ENCODE data around the gene IFT88.

Gene IFT88

DNA sequence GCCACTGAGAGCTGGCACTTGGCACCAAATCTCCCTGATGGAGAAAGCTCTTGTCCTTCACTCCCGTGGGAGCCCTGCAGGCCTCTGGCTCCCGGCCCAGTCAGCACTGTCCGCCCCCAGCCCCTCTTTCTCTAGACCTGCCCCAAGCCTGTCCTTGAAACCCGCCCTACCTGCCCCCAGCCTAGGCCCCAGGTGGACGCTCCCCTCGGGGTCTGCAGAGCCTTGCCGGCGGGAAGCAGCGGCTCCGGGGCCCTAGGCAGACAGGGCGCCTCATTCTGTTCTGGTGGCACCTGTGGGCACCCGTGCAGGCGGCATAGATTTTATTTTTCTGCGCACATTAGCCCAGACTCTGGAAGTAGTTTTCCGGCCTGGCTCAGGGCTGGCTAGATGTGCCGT lies 154.1 kb downstream of the IFT88 start:
- ChIA-PET CTCF (no interaction called here), POLR2A (no interaction called here)
- Histone ChIP-seq H3K4me1 (ENCODE audit: control insufficient read depth, insufficient read depth, low read length) (peaks cover 6% of the 10 kb centered on the region), H3K36me3 (ENCODE audit: control insufficient read depth in 2 of 2, insufficient read depth in 1 of 2, low read length in 2 of 2) (no peaks in the 10 kb centered on the region), H3K9me3 (ENCODE audit: control insufficient read depth, insufficient read depth, low read depth, low read length) (no peaks in the 10 kb centered on the region), H3K4me3 (ENCODE audit: low read depth, low read length) (no peak overlapping the region), H3K27ac (ENCODE audit: extremely low read depth, low read depth, low read length) (no peak overlapping the region)
- TF ChIP-seq ZNF335 (tag by site-specific recombination; conservative IDR thresholded peaks at IDR 0.05): no peak
- TF ChIP-seq ZNF658 (tag by site-specific recombination; IDR thresholded peaks at IDR 0.05): no peak
- TF ChIP-seq ZNF302 (tag by site-specific recombination; IDR thresholded peaks at IDR 0.05; ENCODE audit: low read depth): no peak
- TF ChIP-seq, protein P1, sequence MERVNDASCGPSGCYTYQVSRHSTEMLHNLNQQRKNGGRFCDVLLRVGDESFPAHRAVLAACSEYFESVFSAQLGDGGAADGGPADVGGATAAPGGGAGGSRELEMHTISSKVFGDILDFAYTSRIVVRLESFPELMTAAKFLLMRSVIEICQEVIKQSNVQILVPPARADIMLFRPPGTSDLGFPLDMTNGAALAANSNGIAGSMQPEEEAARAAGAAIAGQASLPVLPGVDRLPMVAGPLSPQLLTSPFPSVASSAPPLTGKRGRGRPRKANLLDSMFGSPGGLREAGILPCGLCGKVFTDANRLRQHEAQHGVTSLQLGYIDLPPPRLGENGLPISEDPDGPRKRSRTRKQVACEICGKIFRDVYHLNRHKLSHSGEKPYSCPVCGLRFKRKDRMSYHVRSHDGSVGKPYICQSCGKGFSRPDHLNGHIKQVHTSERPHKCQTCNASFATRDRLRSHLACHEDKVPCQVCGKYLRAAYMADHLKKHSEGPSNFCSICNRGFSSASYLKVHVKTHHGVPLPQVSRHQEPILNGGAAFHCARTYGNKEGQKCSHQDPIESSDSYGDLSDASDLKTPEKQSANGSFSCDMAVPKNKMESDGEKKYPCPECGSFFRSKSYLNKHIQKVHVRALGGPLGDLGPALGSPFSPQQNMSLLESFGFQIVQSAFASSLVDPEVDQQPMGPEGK (tag by site-specific recombination; IDR thresholded peaks at IDR 0.05): no peak

DNA sequence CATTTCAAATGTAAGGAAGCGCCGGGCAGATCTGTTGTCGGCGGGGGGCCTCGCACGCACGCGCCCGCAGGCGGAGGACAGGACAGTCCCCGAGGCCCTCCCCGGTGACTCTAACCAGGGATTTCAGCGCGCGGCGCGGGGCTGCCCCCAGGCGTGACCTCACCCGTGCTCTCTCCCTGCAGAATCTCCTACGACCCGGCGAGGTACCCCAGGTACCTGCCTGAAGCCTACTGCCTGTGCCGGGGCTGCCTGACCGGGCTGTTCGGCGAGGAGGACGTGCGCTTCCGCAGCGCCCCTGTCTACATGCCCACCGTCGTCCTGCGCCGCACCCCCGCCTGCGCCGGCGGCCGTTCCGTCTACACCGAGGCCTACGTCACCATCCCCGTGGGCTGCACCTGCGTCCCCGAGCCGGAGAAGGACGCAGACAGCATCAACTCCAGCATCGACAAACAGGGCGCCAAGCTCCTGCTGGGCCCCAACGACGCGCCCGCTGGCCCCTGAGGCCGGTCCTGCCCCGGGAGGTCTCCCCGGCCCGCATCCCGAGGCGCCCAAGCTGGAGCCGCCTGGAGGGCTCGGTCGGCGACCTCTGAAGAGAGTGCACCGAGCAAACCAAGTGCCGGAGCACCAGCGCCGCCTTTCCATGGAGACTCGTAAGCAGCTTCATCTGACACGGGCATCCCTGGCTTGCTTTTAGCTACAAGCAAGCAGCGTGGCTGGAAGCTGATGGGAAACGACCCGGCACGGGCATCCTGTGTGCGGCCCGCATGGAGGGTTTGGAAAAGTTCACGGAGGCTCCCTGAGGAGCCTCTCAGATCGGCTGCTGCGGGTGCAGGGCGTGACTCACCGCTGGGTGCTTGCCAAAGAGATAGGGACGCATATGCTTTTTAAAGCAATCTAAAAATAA lies 154.7 kb downstream of the IFT88 start:
- Histone ChIP-seq H3K4me3 (ENCODE audit: low read depth, low read length) (no peak overlapping the region), H3K9me3 (ENCODE audit: control insufficient read depth, insufficient read depth, low read depth, low read length) (no peaks in the 10 kb centered on the region), H3K27ac (ENCODE audit: extremely low read depth, low read depth, low read length) (no peak overlapping the region), H3K4me1 (ENCODE audit: control insufficient read depth, insufficient read depth, low read length) (peaks cover 6% of the 10 kb centered on the region), H3K36me3 (ENCODE audit: control insufficient read depth in 2 of 2, insufficient read depth in 1 of 2, low read length in 2 of 2) (no peaks in the 10 kb centered on the region)
- POLR2A ChIA-PET: no interaction called here
- TF ChIP-seq ZNF350 (tag by site-specific recombination; IDR thresholded peaks at IDR 0.05) (no peak), OSR2 (tag by site-specific recombination; IDR thresholded peaks at IDR 0.05) (peak; percentile 59)
- CTCF ChIA-PET: interaction anchor here (0.6 to 2.0 kb wide), 6 partner anchors 8 to 389 kb away, joined by 3 to 12 read pairs (median 3); no protein-coding TSS in a partner anchor

- CTCF ChIA-PET: no interaction called here
- no peaks in the 10 kb centered on the region for H3K36me3 ChIP-seq (ENCODE audit: control insufficient read depth in 2 of 2, insufficient read depth in 1 of 2, low read length in 2 of 2)
These were observed 160.9 kb downstream of the IFT88 start for GRCh38 chr13:20727856-20728255.

GRCh38 chr13:20728579-20729311 lies 161.8 kb downstream of the IFT88 start:
- ChIA-PET CTCF (interaction anchor here (0.9 kb wide), 1 partner anchor 37 kb away, joined by 3 read pairs; no protein-coding TSS in a partner anchor), POLR2A (no interaction called here)
- no peaks in the 10 kb centered on the region for H3K9me3 ChIP-seq (ENCODE audit: control insufficient read depth, insufficient read depth, low read depth, low read length)
- H3K36me3 ChIP-seq (ENCODE audit: control insufficient read depth in 2 of 2, insufficient read depth in 1 of 2, low read length in 2 of 2): no peaks in the 10 kb centered on the region
- no peak overlapping the region for H3K27ac ChIP-seq (ENCODE audit: extremely low read depth, low read depth, low read length)
- H3K4me1 ChIP-seq (ENCODE audit: control insufficient read depth, insufficient read depth, low read length): no peaks in the 10 kb centered on the region
- no peak overlapping the region for H3K4me3 ChIP-seq (ENCODE audit: low read depth, low read length)
- TF ChIP-seq, protein P2, sequence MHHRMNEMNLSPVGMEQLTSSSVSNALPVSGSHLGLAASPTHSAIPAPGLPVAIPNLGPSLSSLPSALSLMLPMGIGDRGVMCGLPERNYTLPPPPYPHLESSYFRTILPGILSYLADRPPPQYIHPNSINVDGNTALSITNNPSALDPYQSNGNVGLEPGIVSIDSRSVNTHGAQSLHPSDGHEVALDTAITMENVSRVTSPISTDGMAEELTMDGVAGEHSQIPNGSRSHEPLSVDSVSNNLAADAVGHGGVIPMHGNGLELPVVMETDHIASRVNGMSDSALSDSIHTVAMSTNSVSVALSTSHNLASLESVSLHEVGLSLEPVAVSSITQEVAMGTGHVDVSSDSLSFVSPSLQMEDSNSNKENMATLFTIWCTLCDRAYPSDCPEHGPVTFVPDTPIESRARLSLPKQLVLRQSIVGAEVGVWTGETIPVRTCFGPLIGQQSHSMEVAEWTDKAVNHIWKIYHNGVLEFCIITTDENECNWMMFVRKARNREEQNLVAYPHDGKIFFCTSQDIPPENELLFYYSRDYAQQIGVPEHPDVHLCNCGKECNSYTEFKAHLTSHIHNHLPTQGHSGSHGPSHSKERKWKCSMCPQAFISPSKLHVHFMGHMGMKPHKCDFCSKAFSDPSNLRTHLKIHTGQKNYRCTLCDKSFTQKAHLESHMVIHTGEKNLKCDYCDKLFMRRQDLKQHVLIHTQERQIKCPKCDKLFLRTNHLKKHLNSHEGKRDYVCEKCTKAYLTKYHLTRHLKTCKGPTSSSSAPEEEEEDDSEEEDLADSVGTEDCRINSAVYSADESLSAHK (tag by site-specific recombination; IDR thresholded peaks at IDR 0.05): no peak
- TF ChIP-seq, protein P3, sequence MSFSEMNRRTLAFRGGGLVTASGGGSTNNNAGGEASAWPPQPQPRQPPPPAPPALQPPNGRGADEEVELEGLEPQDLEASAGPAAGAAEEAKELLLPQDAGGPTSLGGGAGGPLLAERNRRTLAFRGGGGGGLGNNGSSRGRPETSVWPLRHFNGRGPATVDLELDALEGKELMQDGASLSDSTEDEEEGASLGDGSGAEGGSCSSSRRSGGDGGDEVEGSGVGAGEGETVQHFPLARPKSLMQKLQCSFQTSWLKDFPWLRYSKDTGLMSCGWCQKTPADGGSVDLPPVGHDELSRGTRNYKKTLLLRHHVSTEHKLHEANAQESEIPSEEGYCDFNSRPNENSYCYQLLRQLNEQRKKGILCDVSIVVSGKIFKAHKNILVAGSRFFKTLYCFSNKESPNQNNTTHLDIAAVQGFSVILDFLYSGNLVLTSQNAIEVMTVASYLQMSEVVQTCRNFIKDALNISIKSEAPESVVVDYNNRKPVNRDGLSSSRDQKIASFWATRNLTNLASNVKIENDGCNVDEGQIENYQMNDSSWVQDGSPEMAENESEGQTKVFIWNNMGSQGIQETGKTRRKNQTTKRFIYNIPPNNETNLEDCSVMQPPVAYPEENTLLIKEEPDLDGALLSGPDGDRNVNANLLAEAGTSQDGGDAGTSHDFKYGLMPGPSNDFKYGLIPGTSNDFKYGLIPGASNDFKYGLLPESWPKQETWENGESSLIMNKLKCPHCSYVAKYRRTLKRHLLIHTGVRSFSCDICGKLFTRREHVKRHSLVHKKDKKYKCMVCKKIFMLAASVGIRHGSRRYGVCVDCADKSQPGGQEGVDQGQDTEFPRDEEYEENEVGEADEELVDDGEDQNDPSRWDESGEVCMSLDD (tag by site-specific recombination; IDR thresholded peaks at IDR 0.05): no peak
- no peak for TF ChIP-seq MEIS1 (CRISPR knock-in tag; IDR thresholded peaks at IDR 0.05; ENCODE audit: borderline replicate concordance)

More at GRCh38 chr13:20727856-20728255, 160.9 kb downstream of the IFT88 start:
- TF ChIP-seq ZNF792 (tag by site-specific recombination; IDR thresholded peaks at IDR 0.05): no peak
- TF ChIP-seq ZNF560 (tag by site-specific recombination; IDR thresholded peaks at IDR 0.05; ENCODE audit: borderline replicate concordance): no peak
- no peak for TF ChIP-seq ZNF155 (tag by site-specific recombination; IDR thresholded peaks at IDR 0.05)
- no peak for TF ChIP-seq ZNF394 (tag by site-specific recombination; IDR thresholded peaks at IDR 0.05; ENCODE audit: borderline replicate concordance)
- TF ChIP-seq SALL2 (tag by site-specific recombination; IDR thresholded peaks at IDR 0.05; ENCODE audit: borderline replicate concordance): no peak
- TF ChIP-seq ZNF558 (tag by site-specific recombination; IDR thresholded peaks at IDR 0.05): no peak
- no peak for TF ChIP-seq ZNF433 (tag by site-specific recombination; IDR thresholded peaks at IDR 0.05; ENCODE audit: low read depth)
- no peak for TF ChIP-seq ZNF354C (tag by site-specific recombination; IDR thresholded peaks at IDR 0.05; ENCODE audit: borderline replicate concordance, low read depth)
- H3K4me3 ChIP-seq (ENCODE audit: low read depth, low read length): no peak overlapping the region
- peaks cover under 1% of the 10 kb centered on the region; the same call in 1 of the 2 replicates for H3K4me1 ChIP-seq (ENCODE audit: control insufficient read depth, insufficient read depth, low read length)
- H3K27ac ChIP-seq (ENCODE audit: extremely low read depth, low read depth, low read length): no peak overlapping the region
- POLR2A ChIA-PET: no interaction called here
- no peaks in the 10 kb centered on the region for H3K9me3 ChIP-seq (ENCODE audit: control insufficient read depth, insufficient read depth, low read depth, low read length)
